Immature natural killer cell (primary cell): Measurements from ENCODE around the gene SAMHD1. TPM values are rescaled to one million over a fixed set of nuclear protein-coding genes. Genes with fewer than 3 reads are reported as not detected.
A peak's percentile ranks its signal among the peaks of the same experiment; 100 is the strongest.
"Not testable (repeated sequence)": the region's sequence is repeated elsewhere in the genome, so short reads cannot be mapped to it uniquely, and the experiment has no call there.

Source experiments
- DNase-seq, 3 donors: peaks; one replicate each; pipeline ENCODE4 v3.0.0; 2022; ENCODE audit warnings: mixed read lengths in 1 of 3
- H3K27ac Mint-ChIP-seq, 6 donors: one replicate each; pipeline ENCODE4 v1.8.0; 2020; ENCODE audit warnings: mixed read lengths in 6 of 6, mild to moderate bottlenecking in 5 of 6, inconsistent platforms in 4 of 6, moderate library complexity in 3 of 6
- H3K27me3 Mint-ChIP-seq, 3 donors: one replicate each; pipeline ENCODE4 v1.8.0; 2020 to 2021; ENCODE audit warnings: low read depth in 3 of 3, mild to moderate bottlenecking in 3 of 3, mixed read lengths in 3 of 3, moderate library complexity in 3 of 3, inconsistent platforms in 1 of 3
- H3K36me3 Mint-ChIP-seq, 3 donors: one replicate each; pipeline ENCODE4 v1.8.0; 2020; ENCODE audit warnings: mixed read lengths in 3 of 3, inconsistent platforms in 2 of 3, mild to moderate bottlenecking in 2 of 3
- H3K4me1 Mint-ChIP-seq, 2 donors: one replicate each; pipeline ENCODE4 v1.8.0; 2020; ENCODE audit warnings: inconsistent platforms in 2 of 2, mild to moderate bottlenecking in 2 of 2, mixed read lengths in 2 of 2, moderate library complexity in 1 of 2
- H3K4me3 Mint-ChIP-seq, 5 donors: one replicate each; pipeline ENCODE4 v1.8.0; 2020; ENCODE audit warnings: mild to moderate bottlenecking in 5 of 5, mixed read lengths in 5 of 5, inconsistent platforms in 3 of 5, moderate library complexity in 3 of 5
- H3K9me3 Mint-ChIP-seq, 6 donors: one replicate each; pipeline ENCODE4 v1.8.0; 2020; ENCODE audit warnings: mild to moderate bottlenecking in 6 of 6, mixed read lengths in 6 of 6, inconsistent platforms in 4 of 6, moderate library complexity in 3 of 6
- polyA plus RNA-seq, 3 donors: library from polyadenylated mRNA; unstranded; fragments of 300-500 nt; fragmentation: Illumina TruSeq; gene quantifications; one replicate each; pipeline ENCODE4 v1.2.3, GENCODE V29; 2021

SAMHD1 gene
- polyA plus RNA-seq, 3 donors from 2014 or later, result 202 to 354 (median 297) TPM

DNA sequence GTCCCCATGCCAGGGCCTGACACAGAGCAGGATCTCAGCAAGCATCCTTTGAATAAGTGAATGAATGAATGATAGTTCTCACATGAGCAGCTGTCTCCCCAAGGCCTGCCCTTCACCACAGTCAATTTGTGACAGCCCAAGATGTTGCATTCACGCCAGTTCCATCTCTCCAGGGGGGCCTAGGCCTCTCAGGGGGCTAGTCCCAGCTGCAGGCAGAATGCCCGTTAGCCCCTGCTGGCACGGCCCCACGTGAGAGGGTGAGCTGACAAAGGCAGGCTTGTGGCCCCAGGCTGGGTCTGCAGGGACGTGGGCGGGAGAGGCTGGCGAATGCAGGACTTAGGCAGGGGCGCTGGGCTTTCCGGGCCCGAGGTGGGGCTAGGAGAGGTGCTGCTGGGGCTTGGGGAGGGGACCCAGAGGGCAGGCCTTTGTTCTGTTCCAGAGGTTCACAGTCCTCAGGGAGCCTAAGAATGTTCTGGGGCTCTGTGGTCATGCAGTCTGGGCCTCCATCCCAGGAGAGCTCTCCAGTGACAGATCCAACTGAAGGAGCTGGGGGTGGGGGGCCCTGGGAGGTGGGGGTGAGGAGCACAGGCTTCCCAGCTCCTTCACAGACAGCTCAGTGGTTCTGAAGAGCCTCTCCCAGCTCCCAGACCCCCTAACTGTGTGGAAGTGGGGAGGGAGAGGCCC is 106.1 kb downstream of the SAMHD1 start:
- H3K4me3 Mint-ChIP-seq, result no peak overlapping the region
- no peak for DNase-seq
- H3K9me3 Mint-ChIP-seq, result no peaks in the 10 kb centered on the region
- H3K36me3 Mint-ChIP-seq, result no peaks in the 10 kb centered on the region
- H3K27ac Mint-ChIP-seq, result no peak overlapping the region
- H3K27me3 Mint-ChIP-seq, result no peaks in the 10 kb centered on the region
- peaks cover 21 to 24% of the 10 kb centered on the region in 2 donors for H3K4me1 Mint-ChIP-seq

DNA sequence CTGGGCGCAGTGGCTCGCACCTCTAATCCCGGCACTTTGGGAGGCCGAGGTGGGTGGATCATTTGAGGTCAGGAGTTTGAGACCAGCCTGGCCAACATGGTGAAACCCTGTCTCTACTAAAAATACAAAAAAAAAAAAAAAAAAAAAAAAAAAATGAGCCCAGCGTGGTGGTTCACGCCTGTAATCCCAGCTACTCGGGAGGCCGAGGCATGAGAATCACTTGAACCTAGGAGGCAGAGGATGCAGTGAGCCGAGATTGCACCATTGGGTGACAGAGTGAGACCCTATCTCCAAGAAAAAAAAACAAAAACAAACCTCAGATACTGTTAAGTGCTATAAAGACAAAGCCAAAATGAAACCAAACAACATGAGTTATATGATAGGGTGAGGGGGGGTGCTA is 110.5 kb downstream of the SAMHD1 start:
- H3K9me3 Mint-ChIP-seq, DNase-seq, H3K36me3 Mint-ChIP-seq, H3K27me3 Mint-ChIP-seq, H3K4me3 Mint-ChIP-seq: not testable (repeated sequence)
- Mint-ChIP-seq H3K4me1 (peaks cover 26 to 27% of the 10 kb centered on the region in 2 donors), H3K27ac (peak overlapping the region; percentile 3 to 80 (median 62))

Other genes starting within 250 kb of the SAMHD1 start
- gene NDRG3, start 205.6 kb downstream of the SAMHD1 start, polyA plus RNA-seq, result 10 to 100 TPM; 44.9 to 57.7 (median 50.3) TPM
- 10 to 100 TPM in 2 of 3 donors, 1 to 10 TPM in 1; 9.5 to 15.8 (median 11.9) TPM for gene DSN1, start 177.9 kb downstream of the SAMHD1 start, polyA plus RNA-seq
- gene TLDC2, start 75.6 kb downstream of the SAMHD1 start, polyA plus RNA-seq, result under 1 TPM in 2 of 3 donors, not detected in 1; 0.38 to 0.55 TPM
- 10 to 100 TPM in 1 of 3 donors, 1 to 10 TPM in 2; 2.9 to 11.1 (median 6.0) TPM for gene RBL1, start 144.3 kb upstream of the SAMHD1 start, polyA plus RNA-seq
- gene RPN2, start 227.6 kb upstream of the SAMHD1 start, polyA plus RNA-seq, result 100 to 1,000 TPM; 238 to 353 (median 312) TPM
- gene MROH8, start 227.8 kb upstream of the SAMHD1 start, polyA plus RNA-seq, result 1 to 10 TPM; 2.1 to 3.4 (median 2.6) TPM